ENCODE measurements around the gene SH3BGRL2.
"Not testable (repeated sequence)": the region's sequence is repeated elsewhere in the genome, so short reads cannot be mapped to it uniquely, and the experiment has no call there.

SH3BGRL2 gene

DNA sequence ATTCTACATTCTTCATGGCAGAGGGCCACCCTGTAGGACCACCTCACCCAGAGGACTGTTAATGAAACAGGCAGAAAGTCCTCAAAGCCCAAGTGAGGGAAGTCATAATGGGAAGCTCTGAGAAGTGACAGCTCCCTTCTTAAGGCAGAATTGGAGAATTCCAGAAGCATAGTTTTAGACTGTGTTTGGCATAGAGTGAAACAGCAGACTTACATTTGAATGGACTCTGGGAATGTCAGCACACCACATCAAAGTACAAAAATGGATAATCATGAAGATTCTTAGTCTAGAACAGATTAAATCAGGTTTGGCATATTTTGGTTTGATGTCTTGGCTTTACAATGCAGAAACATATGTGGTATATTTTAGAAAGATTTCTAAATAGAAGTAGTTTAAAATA is 17.9 kb downstream of the SH3BGRL2 start:
- DNase-seq (ENCODE audit: low spot score): no peak

DNA sequence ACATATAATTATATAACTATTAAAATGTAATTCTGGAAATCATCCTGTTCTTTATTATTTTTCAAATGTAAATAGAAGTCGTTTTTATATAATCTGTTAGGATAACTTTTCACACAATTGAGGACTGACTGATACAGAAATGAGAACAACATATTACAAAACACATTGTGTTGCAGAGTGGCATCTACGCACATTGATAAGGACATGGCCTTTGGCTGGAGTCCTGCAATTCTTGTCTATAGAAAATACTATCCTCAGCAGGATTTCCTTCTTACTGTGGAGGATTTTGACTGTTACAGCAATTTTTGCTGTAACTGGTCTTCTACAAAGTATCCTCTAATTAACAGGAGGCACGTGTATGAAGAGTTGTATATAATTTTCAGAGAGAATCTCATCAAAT is 19.8 kb downstream of the SH3BGRL2 start:
- no peak for DNase-seq (ENCODE audit: low spot score)

DNA sequence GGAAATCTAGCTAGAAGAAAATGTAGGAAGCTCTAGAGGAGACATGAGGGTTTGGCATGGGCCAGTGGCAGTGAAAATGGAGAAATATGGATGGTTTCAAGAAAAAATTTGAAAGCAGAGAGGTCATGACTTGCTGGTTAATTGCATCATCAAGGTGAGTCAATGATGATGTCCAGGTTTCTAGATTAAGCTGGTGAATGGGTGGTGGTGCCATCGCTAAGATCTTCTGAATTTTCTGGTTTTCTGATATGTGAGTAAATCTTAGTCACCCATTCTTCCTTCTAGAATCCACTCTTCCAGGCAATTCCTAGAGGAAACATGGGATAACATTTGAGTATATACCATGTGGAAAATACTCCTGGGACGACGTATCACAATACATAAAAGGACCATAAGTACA is 25.0 kb downstream of the SH3BGRL2 start:
- no peak for DNase-seq (ENCODE audit: low spot score)

DNA sequence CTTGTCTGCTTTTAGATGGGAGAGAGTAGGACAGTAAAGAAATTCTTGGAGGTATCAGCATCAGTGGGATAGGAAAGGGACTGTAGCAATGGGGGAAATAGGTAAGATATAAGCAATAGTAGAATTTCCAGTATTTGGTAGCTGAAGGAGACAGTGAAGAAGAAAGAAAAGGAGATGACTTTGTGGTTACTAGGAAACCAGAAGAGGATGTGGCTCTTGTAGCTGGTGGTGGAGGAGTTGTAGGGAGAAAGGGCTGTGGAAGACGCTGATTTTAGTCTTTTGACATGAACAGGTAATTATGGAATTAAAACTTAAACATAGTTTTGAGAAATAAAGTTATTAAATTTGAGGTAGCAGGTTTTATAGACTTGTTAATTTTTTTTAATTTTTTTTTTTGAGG is 26.1 kb downstream of the SH3BGRL2 start:
- no peak for DNase-seq (ENCODE audit: low spot score)

DNA sequence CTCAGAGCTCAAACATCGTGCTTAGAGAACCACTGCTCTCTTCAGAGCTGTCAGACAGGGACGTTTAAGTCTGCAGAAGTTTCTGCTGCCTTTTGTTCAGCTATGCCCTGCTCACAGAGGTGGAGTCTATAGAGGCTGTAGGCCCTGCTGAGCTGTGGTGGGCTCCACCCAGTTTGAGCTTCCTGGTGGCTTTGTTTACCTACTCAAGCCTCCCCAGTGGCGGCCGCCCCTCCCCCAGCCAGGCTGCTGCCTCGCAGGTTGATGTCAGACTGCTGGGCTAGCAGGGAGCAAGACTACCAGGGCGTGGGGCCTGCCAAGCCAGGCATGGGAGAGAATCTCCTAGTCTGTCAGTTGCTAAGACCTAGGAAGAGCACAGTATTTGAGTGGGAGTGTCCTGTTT is 32.5 kb downstream of the SH3BGRL2 start:
- not testable (repeated sequence) for DNase-seq (ENCODE audit: low spot score)

DNA sequence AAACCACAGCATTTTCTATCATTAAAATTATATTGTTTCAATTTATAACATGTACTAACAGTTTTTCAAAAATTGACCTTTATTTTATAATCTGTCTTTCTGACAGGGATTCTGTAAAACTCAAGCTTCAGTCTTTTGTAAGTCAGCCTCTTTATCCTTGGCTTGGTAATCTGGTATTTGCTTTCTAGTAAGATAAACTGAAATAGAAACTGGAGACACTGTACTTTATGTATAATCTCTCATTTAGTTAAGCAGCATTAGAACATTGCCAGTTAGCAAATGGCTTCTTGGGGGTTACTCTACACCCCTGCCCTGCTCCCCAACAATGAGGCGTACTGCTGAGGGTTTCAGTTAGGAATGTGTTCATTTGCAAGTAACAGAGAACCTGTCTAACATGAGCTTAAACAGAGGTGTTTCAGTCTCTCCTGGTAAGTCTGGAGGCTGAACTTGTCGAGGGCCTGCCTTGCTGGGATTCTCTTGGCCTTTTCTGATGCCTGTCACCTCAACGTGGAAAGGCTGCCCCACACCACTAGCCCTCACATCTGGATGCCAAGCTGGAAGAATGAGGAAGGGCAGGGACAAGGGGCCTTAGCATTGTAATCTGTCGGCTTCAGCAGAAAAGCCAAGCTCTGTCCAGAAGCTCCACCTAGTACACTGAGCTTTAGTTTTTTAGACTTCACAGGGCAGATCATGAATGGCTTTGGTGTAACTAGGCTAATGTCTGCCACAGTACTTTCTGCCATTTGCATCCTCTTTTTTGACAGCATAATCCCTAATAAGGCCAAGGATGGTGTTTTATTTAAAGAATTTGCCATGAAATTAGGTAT is 34.8 kb downstream of the SH3BGRL2 start:
- DNase-seq (ENCODE audit: low spot score): no peak

DNA sequence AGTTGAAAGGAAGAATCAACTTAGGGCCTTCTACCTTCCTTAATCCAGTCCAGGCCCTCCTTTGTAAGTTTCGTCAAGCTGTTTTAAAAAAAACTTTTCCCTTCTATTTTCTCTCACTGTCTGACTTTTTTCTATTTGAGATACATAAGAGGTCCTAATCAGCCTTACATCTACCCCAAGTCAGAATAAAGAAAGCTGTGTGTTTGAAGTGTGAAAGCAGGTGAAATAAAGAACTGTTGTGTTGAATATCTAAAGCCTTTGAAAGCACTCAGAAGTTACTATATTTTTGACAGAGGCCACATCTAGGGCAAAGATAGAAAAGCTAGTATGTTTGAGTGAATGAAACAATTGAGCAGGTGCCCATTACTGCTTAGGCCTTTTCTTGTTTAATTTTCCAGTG is 35.5 kb downstream of the SH3BGRL2 start:
- no peak for DNase-seq (ENCODE audit: low spot score)

DNA sequence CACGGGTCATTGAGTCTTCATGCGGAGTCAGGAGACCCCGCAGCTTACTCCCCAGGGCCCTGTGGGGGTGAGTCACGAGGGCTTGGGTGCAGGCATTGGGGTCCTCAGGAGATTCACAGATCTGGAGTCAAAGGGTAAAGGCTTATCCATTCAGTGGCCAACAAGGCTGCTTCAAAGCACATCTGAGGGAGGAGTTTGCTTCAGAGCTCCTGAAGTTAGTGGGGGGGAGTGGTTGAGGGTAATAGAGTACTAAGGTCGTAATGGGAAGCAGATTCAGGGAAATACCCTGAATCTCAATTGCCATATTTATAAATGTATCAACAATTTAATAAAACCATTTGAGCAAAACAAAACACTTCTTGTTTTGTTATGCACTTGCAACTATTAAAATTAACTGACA is 37.3 kb downstream of the SH3BGRL2 start:
- no peak for DNase-seq (ENCODE audit: low spot score)

DNA sequence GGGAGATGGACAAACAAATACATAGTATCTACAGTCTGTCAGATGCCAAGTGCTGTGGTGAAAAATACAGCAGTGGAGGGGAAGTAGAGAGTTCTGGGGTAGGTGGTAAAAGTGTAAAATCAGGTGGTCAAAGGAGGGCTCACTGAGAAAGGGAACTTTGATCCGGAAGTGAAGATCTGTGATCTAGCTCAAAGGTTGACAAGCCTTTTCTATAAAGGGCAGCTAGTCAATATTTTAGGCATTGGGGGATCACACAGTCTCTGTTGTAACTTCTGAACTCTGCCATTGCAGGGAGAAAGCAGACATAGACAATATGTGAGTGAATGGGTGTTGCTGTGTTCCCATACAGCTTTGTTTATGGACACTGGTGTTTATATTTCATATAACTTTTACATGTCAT is 38.6 kb downstream of the SH3BGRL2 start:
- no peak for DNase-seq (ENCODE audit: low spot score)

DNA sequence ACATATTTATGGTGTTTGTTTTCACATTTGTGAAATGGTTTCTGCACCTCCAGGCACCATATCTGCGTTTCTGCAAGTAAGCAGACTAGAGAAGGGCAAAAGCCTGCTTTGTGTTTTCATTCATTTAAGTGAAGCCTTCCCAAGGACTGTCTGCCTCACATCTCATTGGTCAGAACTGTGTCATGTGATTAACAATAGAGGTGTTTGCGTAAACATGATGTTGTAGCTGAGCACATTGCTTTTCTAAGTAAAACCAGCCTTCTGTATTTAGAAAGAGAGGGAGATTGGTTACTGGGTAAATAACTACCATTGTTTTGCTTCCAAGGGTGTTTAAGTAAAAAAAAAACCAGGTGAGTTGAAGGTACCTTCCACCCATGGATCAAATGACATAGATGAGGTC is 39.7 kb downstream of the SH3BGRL2 start:
- no peak for DNase-seq (ENCODE audit: low spot score)

DNA sequence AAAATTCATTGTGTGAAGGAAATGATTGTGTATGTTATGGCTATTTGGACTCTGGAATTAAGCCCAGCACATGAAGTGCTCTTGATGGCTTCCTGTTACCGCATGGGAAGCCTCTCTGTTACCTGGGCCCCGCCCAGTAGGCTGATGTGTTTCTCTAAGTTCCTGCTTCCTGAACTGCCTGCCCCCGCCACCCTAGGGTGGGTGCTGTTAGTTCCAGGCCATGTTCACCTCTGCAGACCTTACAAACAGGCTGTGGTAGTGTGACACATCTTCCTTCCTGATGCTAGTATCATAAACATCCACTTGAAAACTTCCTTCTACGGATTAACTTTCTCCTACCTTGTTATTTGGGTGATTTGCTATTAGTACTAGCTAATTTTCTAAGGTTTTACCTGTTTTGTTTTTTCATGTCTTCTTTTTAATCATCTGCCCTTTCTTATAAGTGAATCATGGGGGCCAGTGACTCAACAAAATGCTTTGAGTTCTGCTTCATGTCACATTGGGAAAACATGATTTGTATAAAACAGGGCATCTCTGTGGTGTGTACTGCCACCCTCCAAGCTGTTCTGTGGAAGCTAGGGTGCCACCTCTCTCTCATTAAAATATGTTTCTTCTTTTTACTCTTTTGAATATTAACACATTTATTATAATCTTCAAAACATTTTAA is 40.6 kb downstream of the SH3BGRL2 start:
- no peak for DNase-seq (ENCODE audit: low spot score)

DNA sequence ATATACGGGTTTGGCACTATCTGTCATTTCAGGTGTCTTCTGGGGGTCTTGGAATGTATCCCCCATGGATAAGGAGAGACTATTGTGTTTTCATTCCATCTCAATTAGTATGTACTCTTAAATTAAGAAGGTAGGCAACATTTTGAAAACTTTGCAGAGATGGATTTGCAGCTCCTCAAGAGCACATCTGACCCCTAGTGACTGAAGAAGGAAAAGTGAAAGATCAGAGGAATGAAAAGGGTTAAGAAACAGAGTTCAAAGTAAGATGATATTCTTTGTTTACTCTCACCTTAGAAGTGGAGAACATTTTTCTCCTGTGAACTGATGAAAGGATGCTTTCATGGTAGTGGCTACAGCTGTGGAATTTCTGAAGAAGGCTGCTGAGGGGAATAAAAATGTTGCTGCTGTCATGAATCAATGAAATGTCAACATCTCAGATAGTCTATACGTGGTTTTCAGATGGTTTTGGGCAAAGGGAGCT is 41.5 kb downstream of the SH3BGRL2 start:
- no peak for DNase-seq (ENCODE audit: low spot score)

DNA sequence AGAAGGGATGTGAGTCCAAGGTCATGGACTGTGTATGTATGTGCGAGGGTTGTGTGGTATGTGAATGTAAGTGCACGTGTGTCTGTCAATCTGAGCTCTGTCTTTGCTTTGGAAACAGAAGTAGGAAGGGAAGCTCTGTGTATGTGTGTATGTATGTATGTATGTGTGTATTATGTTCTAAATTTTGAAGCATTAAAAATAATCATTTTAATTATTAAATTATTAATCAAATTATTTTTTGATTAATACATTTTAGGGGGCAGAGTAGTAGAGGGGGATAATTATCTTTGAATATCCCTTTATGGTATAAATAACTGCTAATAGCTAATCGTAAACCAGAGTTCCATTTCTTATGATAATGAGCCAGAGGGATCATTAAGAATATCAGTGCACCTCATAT is 42.8 kb downstream of the SH3BGRL2 start:
- DNase-seq (ENCODE audit: low spot score): no peak

DNA sequence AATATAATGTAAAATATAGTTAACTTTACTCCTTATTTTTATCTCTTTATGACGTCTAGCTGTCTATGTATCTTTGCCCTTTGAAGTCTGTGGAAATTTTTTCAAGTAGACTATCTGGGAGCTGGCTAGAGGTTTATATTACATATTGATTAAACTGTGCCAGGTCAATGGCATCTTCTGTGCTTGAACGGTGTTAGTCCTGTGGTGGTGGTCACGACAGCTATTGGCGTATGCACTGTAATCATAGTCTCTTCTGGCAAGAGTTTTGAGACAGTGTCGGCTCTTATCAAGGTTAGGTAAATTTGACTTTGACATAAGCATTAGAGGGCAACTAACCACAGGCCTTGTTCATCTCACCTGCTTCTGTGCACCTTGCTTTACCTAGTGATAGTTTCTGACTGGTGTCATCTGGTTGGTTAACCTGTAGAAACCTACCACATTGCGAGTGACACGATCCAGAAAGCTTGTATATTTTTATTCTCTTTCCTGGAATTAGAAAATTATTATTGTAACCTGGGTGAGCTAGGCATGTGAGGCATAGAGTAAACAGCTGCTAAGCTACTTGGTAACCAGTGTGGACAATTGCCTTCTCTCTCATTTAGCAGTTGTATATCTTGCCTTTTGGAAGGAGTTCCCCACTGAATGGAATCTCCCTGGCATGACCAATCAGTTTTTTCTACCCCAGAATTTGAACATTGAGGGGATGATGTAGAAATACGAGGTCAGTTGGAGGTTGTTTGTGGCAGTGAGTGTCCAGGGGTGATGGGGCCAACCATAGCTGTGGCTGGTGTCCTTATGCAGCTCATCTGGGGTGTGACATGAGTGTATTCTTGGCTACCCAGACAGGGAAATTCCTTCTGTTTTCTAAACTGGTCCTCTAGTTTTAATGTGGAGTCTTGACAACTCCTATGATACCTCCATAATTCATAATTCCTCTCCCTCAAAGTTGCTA is 45.9 kb downstream of the SH3BGRL2 start:
- no peak for DNase-seq (ENCODE audit: low spot score)

DNA sequence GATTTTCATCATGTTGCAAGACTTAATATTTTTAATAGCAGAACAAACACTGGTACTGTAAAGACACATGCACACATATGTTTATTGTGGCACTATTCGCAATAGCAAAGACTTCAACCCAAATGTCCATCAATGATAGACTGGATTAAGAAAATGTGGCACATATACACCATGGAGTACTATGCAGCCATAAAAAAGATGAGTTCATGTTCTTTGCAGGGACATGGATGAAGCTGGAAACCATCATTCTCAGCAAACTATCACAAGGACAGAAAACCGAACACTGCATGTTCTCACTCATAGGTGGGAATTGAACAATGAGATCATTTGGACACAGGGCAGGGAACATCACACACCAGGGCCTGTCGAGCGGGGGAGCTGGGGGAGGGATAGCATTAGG is 51.6 kb downstream of the SH3BGRL2 start:
- DNase-seq (ENCODE audit: low spot score): not testable (repeated sequence)

DNA sequence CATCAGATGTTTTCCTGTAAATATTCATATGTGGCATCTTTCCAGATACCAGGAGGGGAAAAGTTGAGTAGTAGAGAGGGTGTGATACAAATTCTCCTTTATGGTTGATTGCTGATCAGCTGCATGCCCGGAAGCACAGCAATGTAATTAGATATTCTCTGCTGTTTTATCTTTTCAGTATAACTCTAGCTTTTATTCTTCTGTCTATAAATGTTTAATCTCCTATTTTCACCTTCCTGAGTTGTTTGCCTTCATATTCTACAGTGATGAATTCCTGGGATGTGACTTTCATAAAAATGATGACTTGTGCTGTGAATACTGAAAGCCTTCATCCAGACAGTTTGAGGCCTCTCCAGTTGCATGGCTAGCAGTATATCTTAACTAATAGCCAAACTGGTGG is 53.7 kb downstream of the SH3BGRL2 start:
- no peak for DNase-seq (ENCODE audit: low spot score)

DNA sequence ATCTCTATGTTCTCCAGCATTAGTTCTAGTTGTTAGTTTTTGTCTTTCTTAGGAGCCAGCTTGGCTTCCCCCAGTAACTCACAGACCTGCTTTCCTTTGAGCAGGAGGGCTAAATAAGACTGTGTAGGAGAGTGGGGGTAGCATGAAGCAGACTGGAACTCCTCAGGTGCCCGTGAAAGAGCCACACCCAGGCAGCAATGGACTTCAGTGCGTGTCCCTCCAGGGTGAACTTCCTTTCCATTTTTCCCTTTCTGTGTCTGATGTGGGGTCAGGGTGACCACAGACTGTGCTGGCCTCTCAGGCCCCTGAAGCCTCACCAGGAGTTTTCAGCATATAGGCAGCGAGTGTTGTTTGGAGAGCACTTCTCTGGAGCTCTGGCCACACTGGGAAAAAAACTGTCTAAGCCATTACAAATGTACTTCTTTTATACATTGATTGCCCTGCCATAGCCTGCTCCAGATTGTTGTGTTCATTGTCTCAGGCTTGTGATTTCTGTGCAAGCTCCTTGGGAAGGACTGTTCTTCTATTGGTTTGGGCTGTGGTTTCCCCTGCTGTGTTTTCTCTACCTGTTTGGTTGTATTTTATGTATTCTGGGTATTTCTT is 55.7 kb downstream of the SH3BGRL2 start:
- no peak for DNase-seq (ENCODE audit: low spot score)

DNA sequence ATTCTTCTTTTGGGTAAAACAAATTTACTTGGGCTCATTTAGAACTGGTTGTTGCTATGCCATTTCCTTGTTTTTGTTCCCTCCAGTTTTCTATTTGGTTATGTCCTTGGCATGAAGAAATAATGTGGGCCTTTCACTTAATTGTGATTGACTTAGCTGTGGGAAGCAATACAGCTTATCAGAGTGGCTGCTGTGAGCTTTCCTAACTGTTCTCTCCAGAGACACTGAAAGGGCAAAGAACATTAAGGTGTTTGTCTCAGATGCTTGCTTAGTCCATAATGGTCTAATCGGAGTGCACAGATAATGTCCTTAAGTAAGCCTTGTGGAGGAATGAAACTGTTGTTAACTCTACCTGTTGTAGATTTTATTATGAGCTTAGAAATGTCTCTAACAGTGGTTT is 56.6 kb downstream of the SH3BGRL2 start:
- DNase-seq (ENCODE audit: low spot score): no peak

DNA sequence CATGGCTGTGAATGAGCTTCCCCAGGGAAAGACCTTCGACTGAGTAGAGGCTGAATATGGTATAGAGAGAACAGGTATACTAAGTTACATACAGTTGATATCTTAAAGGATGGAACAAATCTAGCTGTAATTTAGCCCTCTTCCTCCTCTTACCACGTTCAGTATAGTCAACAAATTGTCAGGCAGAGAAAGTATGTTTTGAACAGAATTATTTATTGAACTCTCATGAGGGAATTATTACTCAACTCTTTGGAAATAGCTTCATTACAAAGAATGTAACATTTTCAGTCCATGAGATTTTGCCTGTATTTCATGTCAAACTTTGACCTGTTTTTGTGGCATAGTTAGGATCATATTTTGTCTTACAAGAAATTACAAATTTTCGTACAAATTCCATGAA is 63.0 kb downstream of the SH3BGRL2 start:
- no peak for DNase-seq (ENCODE audit: low spot score)

DNA sequence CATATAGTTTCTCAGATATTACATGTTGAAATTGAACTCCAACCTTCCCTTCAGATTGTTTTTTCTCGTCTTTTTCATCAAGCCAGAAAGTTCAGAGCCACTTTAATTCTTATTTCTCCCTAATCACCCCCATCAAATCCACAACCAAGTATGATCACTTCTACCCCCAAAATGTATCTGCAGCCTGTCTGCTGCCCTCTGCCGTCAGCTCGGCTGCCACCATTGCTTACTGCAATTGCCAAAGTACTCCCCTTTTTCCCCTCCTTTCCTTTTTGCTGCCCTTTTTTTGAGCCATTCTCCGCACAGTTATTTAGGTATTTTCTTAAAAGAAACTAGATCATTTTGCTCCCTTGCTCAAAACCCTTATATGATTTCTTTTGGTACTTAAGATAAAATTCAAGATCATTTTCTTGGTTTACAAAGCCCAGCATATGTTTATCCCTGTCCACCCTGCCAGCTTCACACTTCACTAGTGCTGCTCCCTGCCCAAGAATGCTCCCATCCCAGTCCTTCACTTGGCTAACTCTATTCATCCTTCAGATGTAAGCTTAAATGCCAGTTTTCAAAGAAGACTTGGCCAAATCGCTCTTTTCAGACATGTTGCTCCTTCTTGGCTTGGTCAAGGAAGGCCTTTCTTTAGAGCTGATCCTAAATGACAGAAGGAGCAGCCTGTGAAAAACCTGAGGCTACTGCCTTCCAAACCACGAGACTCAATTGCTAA is 63.7 kb downstream of the SH3BGRL2 start:
- no peak for DNase-seq (ENCODE audit: low spot score)

DNA sequence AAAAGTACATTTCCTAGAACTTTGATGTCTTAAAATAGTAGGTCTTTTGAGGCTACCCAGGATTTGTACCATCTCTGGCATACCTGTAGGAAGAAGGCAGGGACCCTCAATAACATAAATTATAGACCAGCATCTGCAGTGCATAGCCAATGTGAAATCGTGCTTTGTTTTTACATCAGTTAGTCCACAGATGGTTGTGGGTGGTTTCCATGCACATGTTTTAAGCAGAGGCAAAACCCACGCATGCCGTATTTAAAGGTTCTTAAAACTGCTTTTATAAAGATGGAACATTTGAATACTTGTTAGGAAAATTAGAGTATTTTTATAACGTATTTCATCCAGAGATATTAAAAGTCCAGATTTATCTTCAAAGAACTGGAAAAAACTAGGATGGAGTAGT is 66.3 kb downstream of the SH3BGRL2 start:
- no peak for DNase-seq (ENCODE audit: low spot score)
